Heart left ventricle (tissue), 16 donors: ENCODE results near the gene DOLPP1. TPM values are rescaled to one million over a fixed set of nuclear protein-coding genes. Genes with fewer than 3 reads are reported as not detected.

Experiments
- ATAC-seq, 4 donors: fragments of 200-7000 bp; cut with Tn5 transposase; one replicate each; pipeline ENCODE4 v1.9.1; 2020 to 2022; ENCODE audit warnings: moderate library complexity in 4 of 4, mild to moderate bottlenecking in 3 of 4, moderate number of reproducible peaks in 1 of 4
- DNase-seq, 5 donors: peaks; one replicate each; pipeline ENCODE4 v3.0.0-alpha.2; 2020
- H3K27ac ChIP-seq, 12 donors: fragments of 200-600 bp; sonication (generic) in 4 of 12; one replicate each; pipeline versions ENCODE4 v1.5.0 to v1.8.0; 2016 to 2022; ENCODE audit warnings: mild to moderate bottlenecking in 2 of 12
- H3K27me3 ChIP-seq, 9 donors: fragments of 200-600 bp; sonication (generic) in 2 of 9; one replicate each; pipeline versions ENCODE4 v1.5.1 to v1.8.0; 2016 to 2022; ENCODE audit warnings: mild to moderate bottlenecking in 3 of 9
- H3K36me3 ChIP-seq, 9 donors: fragments of 200-600 bp; sonication (generic) in 2 of 9; one replicate each; pipeline versions ENCODE4 v1.5.0 to v1.8.0; 2018 to 2022; ENCODE audit warnings: mild to moderate bottlenecking in 2 of 9
- H3K4me1 ChIP-seq, 12 donors: fragments of 200-600 bp; sonication (generic) in 4 of 12; one replicate each; pipeline versions ENCODE4 v1.5.0 to v1.8.0; 2016 to 2022; ENCODE audit warnings: mild to moderate bottlenecking in 3 of 12
- H3K4me3 ChIP-seq, 12 donors: fragments of 200-600 bp; sonication (generic) in 4 of 12; one replicate each; pipeline versions ENCODE4 v1.5.0 to v1.8.0; 2017 to 2022; ENCODE audit warnings: mild to moderate bottlenecking in 9 of 12, moderate library complexity in 4 of 12
- H3K9me3 ChIP-seq, 12 donors: fragments of 200-600 bp; sonication (generic) in 4 of 12; one replicate each; pipeline versions ENCODE4 v1.5.0 to v1.8.0; 2016 to 2022; ENCODE audit warnings: mild to moderate bottlenecking in 1 of 12
- CTCF ChIP-seq, 12 donors: fragments of 200-600 bp; sonication (generic) in 4 of 12; IDR thresholded peaks; one replicate each; pipeline versions ENCODE4 v1.5.0 to v1.8.0; 2018 to 2022; ENCODE audit warnings: antibody characterized with exemption in 12 of 12, mild to moderate bottlenecking in 5 of 12
- POLR2A ChIP-seq, 2 donors: fragments of 450-650 bp; IDR thresholded peaks; one replicate each; pipeline ENCODE4 v1.6.1; 2017; ENCODE audit warnings: antibody characterized with exemption in 2 of 2, mild to moderate bottlenecking in 2 of 2, moderate library complexity in 2 of 2
- WGBS, 4 donors: extraction: QIAGEN DNeasy Blood & Tissue Kit in 2 of 4; methylation state at CpG; one replicate each; pipeline versions ENCODE4 v1.1.5 to v1.1.7; 2013 to 2018; 5-methylcytosine and 5-hydroxymethylcytosine counted together
- intact Hi-C, 10 donors: fragments of 100-400 bp; cut with DNase I; formaldehyde crosslinking; loops; one replicate each; pipeline versions ENCODE4 v1.11.1 to v1.14.2; 2022
- polyA plus RNA-seq, 2 donors: library from polyadenylated mRNA; stranded (reverse); fragments of 200-250 nt; gene quantifications; one replicate each; pipeline ENCODE4 v1.2.3, GENCODE V29; 2013
- total RNA-seq, 9 donors: library from RNA; depleted of rRNA in 2 of 9; stranded (reverse); fragments of >200 nt in 2 of 9; fragmentation: NEBNext Ultra II Directional in 3 of 9; extraction: Animal tissue kit (Norgen Biotek cat#: 25700) in 3 of 9; gene quantifications; one replicate each; pipeline versions ENCODE4 v1.1.0 to v1.2.4, GENCODE V29; 2016 to 2023
- donor health status: ischemic (EF 13 %, LVEDD 7.1; RV severe dilation, severe dysfunction).
- donor health status: healthy with polysubstance abuse.
- donor health status: DM: no; HTN: yes; CAD: no.
- donor health status: DM: no; HTN: no; CAD: no.
- donor health status: ischemic (EF 25% LVEDD 6.9; RV normal size, moderate dysfunction).
- donor health status: ischemic (EF 25% LVEDD 5.7; RV mildly dilated, moderate dysfunction).
- donor health status: healthy.
- donor health status: DM: yes; HTN: yes; CAD: no.
- donor health status: ischemic (EF 35%, LVEDD 5.7; RV mildly dilated, moderate dysfunction).
- donor health status: nonischemic (EF 11% LVEDD 7.7; RV severe dilation, severe dysfunction).
- donor health status: DM: yes; HTN: yes; CAD: no.
- donor health status: PGD.
- donor health status: ischemic (EF 29% LVEDD 5.4; RV normal size, mild dysfunction).
- donor health status: nonischemic (EF 23%, LVEDD 6.1; RV moderate dilation, normal function).

The DOLPP1 gene
- total and polyA plus RNA-seq, 11 donors = 3.0 to 11.5 (median 5.8) TPM

- peaks cover 0 to 23% (median 17%) of the 10 kb centered on the region in 9 donors for H3K36me3 ChIP-seq
- DNase-seq (no peak), ATAC-seq (peak in 1 of 4 donors; percentile 29)
- 2 to 3% (median 3%) methylated on average over 22 to 30 of the region's 30 CpGs for WGBS, 4 donors
- H3K9me3 ChIP-seq = no peaks in the 10 kb centered on the region
- H3K4me3 ChIP-seq = peak overlapping the region; percentile 64 to 98 (median 84)
- H3K27me3 ChIP-seq = no peaks in the 10 kb centered on the region
- H3K27ac ChIP-seq = peak overlapping the region; percentile 42 to 93 (median 82)
- H3K4me1 ChIP-seq = peaks cover 6 to 26% (median 17%) of the 10 kb centered on the region in 12 donors
- intact Hi-C loops = loop anchor here in 2 of 10 donors (1.0 to 10.0 kb wide), 2 partner anchors 29 to 57 kb away; partner anchors contain the start of genes CRAT (in 1 of the 2) and SH3GLB2 (in 1 of the 2)
- TF ChIP-seq POLR2A (IDR thresholded peaks at IDR 0.05) = no peak
- TF ChIP-seq CTCF (IDR thresholded peaks at IDR 0.05) = no peak
Measured at GRCh38 chr9:129081388-129081904, 535 bp downstream of the DOLPP1 start.

- intact Hi-C loops = loop anchor here in 1 of 10 donors (10.0 kb wide), 1 partner anchor 59 kb away; the partner anchor contains the start of gene SH3GLB2
- no peak for ATAC-seq
- WGBS, 4 donors = 82 to 89% (median 84%) methylated on average over 4 to 7 of the region's 7 CpGs
Measured at GRCh38 chr9:129084087-129084486, 3.2 kb downstream of the DOLPP1 start.

GRCh38 chr9:129089246-129089645 is 8.3 kb downstream of the DOLPP1 start:
- ATAC-seq (no peak), DNase-seq (no peak)
- H3K9me3 ChIP-seq = no peaks in the 10 kb centered on the region
- TF ChIP-seq POLR2A (IDR thresholded peaks at IDR 0.05) = no peak
- TF ChIP-seq CTCF (IDR thresholded peaks at IDR 0.05) = no peak
- intact Hi-C loops = loop anchor here in 1 of 10 donors (10.0 kb wide), 1 partner anchor 64 kb away; the partner anchor contains the start of gene SH3GLB2
- 85 to 93% (median 92%) methylated on average over 15 of the region's 15 CpGs for WGBS, 4 donors
- H3K36me3 ChIP-seq = peaks cover 0 to 54% (median 49%) of the 10 kb centered on the region in 9 donors
- peaks cover 0 to 2% (median 0%) of the 10 kb centered on the region in 12 donors for H3K4me1 ChIP-seq
- no peak overlapping the region for H3K4me3 ChIP-seq
- no peaks in the 10 kb centered on the region for H3K27me3 ChIP-seq
- H3K27ac ChIP-seq = no peak overlapping the region

More at GRCh38 chr9:129084087-129084486, 3.2 kb downstream of the DOLPP1 start:
- Histone ChIP-seq H3K36me3 (peaks cover 0 to 44% (median 34%) of the 10 kb centered on the region in 9 donors), H3K9me3 (no peaks in the 10 kb centered on the region), H3K27ac (no peak overlapping the region), H3K27me3 (no peaks in the 10 kb centered on the region), H3K4me3 (no peak overlapping the region), H3K4me1 (peaks cover 6 to 26% (median 17%) of the 10 kb centered on the region in 12 donors)
- no peak for DNase-seq
- no peak for TF ChIP-seq CTCF (IDR thresholded peaks at IDR 0.05)
- no peak for TF ChIP-seq POLR2A (IDR thresholded peaks at IDR 0.05)

GRCh38 chr9:129093602-129094386 is 12.9 kb downstream of the DOLPP1 start:
- H3K27me3 ChIP-seq = no peaks in the 10 kb centered on the region
- peaks cover 0 to 58% (median 47%) of the 10 kb centered on the region in 9 donors for H3K36me3 ChIP-seq
- ATAC-seq (peak in 2 of 4 donors; percentile 4 to 8), DNase-seq (no peak)
- H3K27ac ChIP-seq = peak overlapping the region in 4 of 12 donors; percentile 14 to 67 (median 38)
- no peaks in the 10 kb centered on the region for H3K9me3 ChIP-seq
- no peak overlapping the region for H3K4me3 ChIP-seq
- WGBS, 4 donors = 86 to 89% (median 88%) methylated on average over 20 of the region's 20 CpGs
- peaks cover 0 to 10% (median 1%) of the 10 kb centered on the region in 12 donors for H3K4me1 ChIP-seq
- intact Hi-C loops = no loop called here
- TF ChIP-seq CTCF (IDR thresholded peaks at IDR 0.05) = no peak
- no peak for TF ChIP-seq POLR2A (IDR thresholded peaks at IDR 0.05)
